ENCODE data around the gene CTPS1. TPM values are rescaled to one million over a fixed set of nuclear protein-coding genes. Genes with fewer than 3 reads are reported as not detected.

The CTPS1 gene
- total and polyA plus RNA-seq, 2 experiments from 2014 or later, result 18.7 to 38.0 TPM

DNA sequence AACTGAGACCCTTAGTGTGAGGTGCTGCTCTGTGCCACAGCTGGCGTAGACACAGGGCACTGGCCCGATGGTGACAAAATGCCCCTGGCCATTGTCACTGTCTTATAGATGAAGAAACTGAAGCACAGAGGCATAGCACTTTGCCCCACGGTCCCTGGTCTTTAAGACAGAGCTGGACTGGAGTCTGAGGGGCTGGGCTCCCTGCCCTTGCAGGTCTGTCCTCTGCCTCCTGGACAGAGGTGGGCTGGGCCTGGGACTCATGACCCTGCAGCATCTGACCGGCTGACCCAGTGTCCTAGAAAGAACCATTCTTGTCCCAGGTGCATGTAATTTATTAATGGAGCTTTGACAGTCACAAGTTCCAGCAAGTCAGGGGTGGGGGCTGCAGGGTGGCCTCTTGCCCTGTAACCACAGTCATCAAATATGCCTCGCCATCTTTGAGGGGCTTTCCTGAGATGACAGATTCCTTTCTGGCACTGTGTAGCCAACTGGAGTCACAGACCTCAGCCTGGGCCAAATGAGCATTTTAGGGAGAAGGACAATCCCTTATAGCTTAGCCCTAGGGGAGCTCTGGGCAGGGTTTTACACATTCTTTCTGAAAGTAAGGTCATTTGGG, 35.9 kb downstream of the CTPS1 start:
- Histone ChIP-seq H3K4me1 (ENCODE audit: low read depth) (no peaks in the 10 kb centered on the region), H3K36me3 (peaks cover 18% of the 10 kb centered on the region), H3K9me3 (ENCODE audit: low read depth) (no peaks in the 10 kb centered on the region), H3K27me3 (no peaks in the 10 kb centered on the region), H3K27ac (no peak overlapping the region), H3K4me3 (no peak overlapping the region)
- TF ChIP-seq, protein P1, sequence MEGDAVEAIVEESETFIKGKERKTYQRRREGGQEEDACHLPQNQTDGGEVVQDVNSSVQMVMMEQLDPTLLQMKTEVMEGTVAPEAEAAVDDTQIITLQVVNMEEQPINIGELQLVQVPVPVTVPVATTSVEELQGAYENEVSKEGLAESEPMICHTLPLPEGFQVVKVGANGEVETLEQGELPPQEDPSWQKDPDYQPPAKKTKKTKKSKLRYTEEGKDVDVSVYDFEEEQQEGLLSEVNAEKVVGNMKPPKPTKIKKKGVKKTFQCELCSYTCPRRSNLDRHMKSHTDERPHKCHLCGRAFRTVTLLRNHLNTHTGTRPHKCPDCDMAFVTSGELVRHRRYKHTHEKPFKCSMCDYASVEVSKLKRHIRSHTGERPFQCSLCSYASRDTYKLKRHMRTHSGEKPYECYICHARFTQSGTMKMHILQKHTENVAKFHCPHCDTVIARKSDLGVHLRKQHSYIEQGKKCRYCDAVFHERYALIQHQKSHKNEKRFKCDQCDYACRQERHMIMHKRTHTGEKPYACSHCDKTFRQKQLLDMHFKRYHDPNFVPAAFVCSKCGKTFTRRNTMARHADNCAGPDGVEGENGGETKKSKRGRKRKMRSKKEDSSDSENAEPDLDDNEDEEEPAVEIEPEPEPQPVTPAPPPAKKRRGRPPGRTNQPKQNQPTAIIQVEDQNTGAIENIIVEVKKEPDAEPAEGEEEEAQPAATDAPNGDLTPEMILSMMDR (IDR thresholded peaks at IDR 0.05; ENCODE audit: low read depth, low read length), result no peak
- no peak for DNase-seq (ENCODE audit: low read depth in 1 of 2, low spot score in 1 of 2)

DNA sequence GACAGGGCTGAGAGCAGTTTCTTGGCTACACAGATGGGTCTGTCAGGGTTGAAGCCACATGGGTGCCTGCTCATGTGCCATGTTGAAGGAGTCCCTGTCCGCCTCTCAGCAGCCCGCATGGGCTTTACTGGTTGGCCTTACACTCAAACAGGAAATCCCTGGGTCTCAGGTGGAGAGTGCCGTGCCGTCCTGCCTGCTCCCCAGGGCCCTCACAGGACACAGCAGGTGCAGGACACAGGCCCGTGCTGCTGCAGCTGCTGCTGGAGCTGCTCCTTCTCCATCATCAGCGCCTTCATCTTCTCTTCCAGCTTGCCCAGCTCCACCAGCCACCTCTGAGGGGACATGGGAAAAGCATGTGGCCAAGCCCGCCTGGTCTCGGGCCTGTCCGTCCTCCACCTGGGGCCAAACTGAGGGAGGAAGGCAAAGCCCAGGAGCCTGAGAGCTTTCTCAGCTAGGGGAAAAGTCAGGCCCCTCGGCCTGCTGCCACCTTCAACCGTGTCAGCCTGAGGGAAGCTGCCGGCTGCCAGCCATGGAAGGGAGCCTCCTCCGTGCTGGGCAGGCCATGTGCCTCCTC, 36.5 kb downstream of the CTPS1 start:
- no peaks in the 10 kb centered on the region for H3K4me1 ChIP-seq (ENCODE audit: low read depth)
- H3K9me3 ChIP-seq (ENCODE audit: low read depth), result no peaks in the 10 kb centered on the region
- peaks cover 13% of the 10 kb centered on the region for H3K36me3 ChIP-seq
- H3K27me3 ChIP-seq, result no peaks in the 10 kb centered on the region
- H3K4me3 ChIP-seq, result no peak overlapping the region
- no peak overlapping the region for H3K27ac ChIP-seq
- TF ChIP-seq, protein P1 (IDR thresholded peaks at IDR 0.05; ENCODE audit: low read depth, low read length), result no peak
- DNase-seq (ENCODE audit: low read depth in 1 of 2, low spot score in 1 of 2), result no peak

DNA sequence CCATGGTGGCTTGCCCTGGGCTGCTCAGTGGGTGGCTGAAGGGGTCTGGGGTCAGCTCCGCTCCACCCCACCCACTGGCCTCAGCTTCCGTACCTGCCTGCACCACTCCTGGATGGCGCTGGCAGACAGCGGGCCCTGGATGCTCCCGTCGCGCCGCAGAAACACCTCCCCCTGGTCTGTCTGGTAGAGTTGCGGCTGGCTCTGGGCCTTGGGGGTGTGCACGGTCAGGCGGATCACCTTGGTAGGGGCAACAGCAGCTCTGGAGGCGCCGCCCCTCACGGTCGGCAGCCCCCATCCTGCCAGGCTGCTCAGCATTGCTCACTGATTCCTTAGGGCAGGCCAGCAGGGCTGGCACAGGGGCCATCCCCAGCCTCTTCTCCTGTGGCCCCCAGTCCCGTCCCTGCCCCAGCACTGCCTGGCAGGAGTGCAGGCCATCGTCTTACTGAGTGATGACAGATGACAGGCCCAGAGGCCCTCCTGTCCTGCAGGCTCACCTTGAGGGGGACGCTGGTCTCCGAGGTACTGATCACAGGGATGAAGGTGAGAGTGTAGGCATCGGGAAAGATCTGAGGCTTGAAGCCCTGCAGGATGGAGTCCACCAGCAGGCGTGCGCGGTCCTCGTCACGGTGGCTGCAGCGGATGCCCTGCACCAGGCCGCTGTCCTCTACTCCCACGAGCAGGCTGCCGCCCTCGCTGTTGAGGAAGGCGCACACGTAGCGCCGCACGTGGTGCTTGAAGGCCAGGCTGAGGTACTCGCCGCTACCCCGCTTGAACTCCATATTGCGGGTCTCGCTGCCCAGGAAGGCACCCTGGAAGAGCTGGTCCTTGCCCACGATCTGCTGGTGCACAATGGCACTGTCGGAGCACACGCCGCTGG, 37.9 kb downstream of the CTPS1 start:
- Histone ChIP-seq H3K9me3 (ENCODE audit: low read depth) (no peaks in the 10 kb centered on the region), H3K4me1 (ENCODE audit: low read depth) (no peaks in the 10 kb centered on the region), H3K36me3 (peaks cover 7% of the 10 kb centered on the region), H3K27me3 (no peaks in the 10 kb centered on the region), H3K4me3 (no peak overlapping the region), H3K27ac (no peak overlapping the region)
- TF ChIP-seq, protein P1 (IDR thresholded peaks at IDR 0.05; ENCODE audit: low read depth, low read length), result no peak
- DNase-seq (ENCODE audit: low read depth in 1 of 2, low spot score in 1 of 2), result no peak

DNA sequence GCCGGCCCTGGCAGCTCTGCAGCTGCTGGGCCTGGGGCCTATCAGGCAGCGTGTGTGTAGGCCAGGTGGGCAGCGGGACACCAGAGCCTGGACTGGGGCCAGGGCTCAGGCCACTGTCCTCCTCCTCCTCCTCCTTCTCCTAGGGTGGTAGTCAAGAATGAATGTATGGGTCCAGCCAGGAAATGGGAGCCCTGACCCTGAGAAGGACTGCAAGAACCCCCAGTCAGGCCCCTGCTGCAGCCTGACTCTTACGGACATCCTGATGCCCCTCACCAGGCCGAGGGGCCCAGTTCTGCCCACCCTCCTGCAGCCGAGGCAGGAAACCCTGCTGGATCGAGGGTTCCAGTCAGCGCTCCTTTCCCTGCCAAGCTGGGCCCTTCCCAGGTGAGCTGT, 38.5 kb downstream of the CTPS1 start:
- DNase-seq (ENCODE audit: low read depth in 1 of 2, low spot score in 1 of 2), result no peak
- Histone ChIP-seq H3K9me3 (ENCODE audit: low read depth) (no peaks in the 10 kb centered on the region), H3K27ac (no peak overlapping the region), H3K36me3 (peaks cover 11% of the 10 kb centered on the region), H3K4me1 (ENCODE audit: low read depth) (no peaks in the 10 kb centered on the region), H3K27me3 (no peaks in the 10 kb centered on the region), H3K4me3 (no peak overlapping the region)
- TF ChIP-seq, protein P1 (IDR thresholded peaks at IDR 0.05; ENCODE audit: low read depth, low read length), result no peak

DNA sequence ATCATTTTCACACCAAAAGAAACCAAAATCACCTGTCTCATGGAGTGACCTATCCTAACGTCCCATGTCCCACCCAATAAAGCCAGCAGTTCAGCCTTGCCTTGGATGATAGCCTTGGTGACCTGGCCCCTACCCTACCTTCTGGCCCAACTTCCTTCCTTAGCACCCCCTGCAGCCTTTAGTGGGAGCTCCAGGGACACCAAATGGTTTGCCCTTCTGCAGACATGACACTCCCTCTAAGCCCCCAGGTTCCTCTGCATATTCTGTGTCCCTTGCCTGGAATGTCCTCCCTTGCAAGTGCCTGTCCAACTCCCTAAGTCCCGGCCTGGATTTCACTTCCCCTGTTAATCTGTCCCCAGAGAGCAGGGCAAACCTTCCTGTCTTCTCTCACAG, 39.9 kb downstream of the CTPS1 start:
- no peaks in the 10 kb centered on the region for H3K4me1 ChIP-seq (ENCODE audit: low read depth)
- no peak overlapping the region for H3K4me3 ChIP-seq
- peaks cover 11% of the 10 kb centered on the region for H3K36me3 ChIP-seq
- H3K27me3 ChIP-seq, result no peaks in the 10 kb centered on the region
- no peak overlapping the region for H3K27ac ChIP-seq
- no peaks in the 10 kb centered on the region for H3K9me3 ChIP-seq (ENCODE audit: low read depth)
- TF ChIP-seq, protein P1 (IDR thresholded peaks at IDR 0.05; ENCODE audit: low read depth, low read length), result no peak
- DNase-seq (ENCODE audit: low read depth in 1 of 2, low spot score in 1 of 2), result no peak

Data from cardiac muscle cell (in vitro differentiated cells and primary cell).